Subcutaneous adipose tissue (tissue), 4 donors: Measurements from ENCODE around the gene MAMDC4. TPM values are rescaled to one million over a fixed set of nuclear protein-coding genes. Genes with fewer than 3 reads are reported as not detected.

Source experiments
- small RNA-seq: library from RNA; depleted of rRNA; stranded (forward); fragments of <200 nt; gene quantifications from one replicate; pipeline ENCODE3, GENCODE V24; 2016
- total RNA-seq, 4 donors: library from RNA; depleted of rRNA; stranded (reverse); fragments of >200 nt; gene quantifications; one replicate each; pipeline ENCODE4 v1.1.0, GENCODE V29; 2016
- TF ChIP-seq, protein P1 (sequence below): fragments of 450-650 bp; IDR thresholded peaks from one replicate; pipeline ENCODE4 v1.5.1; 2016; ENCODE audit warnings: low read depth, mild to moderate bottlenecking, control low read depth, antibody characterized with exemption, moderate library complexity

The MAMDC4 gene
- total RNA-seq, 4 donors from 2014 or later: 0.68 to 1.5 (median 1.1) TPM; not detected in 1

GRCh38 chr9:136906266-136906665, 54.1 kb downstream of the MAMDC4 start:
- TF ChIP-seq, protein P1, sequence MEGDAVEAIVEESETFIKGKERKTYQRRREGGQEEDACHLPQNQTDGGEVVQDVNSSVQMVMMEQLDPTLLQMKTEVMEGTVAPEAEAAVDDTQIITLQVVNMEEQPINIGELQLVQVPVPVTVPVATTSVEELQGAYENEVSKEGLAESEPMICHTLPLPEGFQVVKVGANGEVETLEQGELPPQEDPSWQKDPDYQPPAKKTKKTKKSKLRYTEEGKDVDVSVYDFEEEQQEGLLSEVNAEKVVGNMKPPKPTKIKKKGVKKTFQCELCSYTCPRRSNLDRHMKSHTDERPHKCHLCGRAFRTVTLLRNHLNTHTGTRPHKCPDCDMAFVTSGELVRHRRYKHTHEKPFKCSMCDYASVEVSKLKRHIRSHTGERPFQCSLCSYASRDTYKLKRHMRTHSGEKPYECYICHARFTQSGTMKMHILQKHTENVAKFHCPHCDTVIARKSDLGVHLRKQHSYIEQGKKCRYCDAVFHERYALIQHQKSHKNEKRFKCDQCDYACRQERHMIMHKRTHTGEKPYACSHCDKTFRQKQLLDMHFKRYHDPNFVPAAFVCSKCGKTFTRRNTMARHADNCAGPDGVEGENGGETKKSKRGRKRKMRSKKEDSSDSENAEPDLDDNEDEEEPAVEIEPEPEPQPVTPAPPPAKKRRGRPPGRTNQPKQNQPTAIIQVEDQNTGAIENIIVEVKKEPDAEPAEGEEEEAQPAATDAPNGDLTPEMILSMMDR: no peak

DNA sequence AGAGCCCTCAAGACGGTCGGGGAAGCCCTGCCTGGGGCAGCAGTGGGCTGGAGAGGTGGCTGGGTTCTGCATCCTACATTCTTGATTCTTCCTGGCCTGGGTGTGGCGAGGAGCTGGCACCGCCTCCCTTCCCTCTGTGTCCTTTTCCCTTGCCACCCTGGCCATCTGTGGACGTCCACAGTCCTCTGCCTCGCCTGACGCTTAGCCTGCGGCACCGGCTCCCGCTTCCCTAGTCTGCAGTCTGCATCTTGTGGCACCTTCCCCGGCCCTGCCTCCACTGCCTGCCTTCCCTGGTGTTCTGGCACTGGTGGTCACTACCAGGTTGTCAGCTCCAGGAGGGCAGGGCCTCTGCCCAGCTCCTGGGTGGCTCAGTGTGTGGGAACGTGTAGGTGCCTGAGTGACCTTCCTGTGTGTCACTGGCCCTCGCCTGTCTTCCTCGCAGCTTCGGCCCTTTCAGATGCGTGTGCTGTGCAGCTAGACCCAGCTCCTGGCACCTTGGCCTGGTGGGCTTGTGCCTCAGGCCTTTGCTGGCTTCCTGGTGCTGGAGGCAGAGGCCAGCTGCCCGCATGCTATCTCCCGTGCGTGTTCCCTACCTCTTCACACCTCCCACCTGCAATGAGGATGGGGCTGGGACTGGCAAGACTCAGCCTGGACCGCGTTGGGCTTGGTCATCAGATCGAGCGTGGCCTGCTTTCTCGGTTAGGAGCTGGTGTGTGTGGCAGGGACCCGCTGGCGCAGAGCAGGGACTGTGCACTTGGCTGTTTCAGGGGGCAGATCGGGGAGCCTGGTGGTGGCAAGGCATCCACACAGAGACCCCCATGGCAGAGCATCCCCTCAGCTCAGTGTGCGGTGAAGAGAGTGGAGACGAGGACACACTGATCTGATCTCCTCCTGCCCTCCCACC, 55.1 kb downstream of the MAMDC4 start:
- TF ChIP-seq, protein P1: no peak

Small RNA genes within 50 kb of the gene (small RNA-seq; reads per million reads assigned to genes)
- gene MIR4292 (not detected), gene MIR4479 (not detected)

Other genes starting within 250 kb of the MAMDC4 start
- 100 to 1,000 TPM in 2 of 4 donors, 10 to 100 TPM in 2; 47.6 to 161 (median 102) TPM for gene EGFL7, start 189.4 kb upstream of the MAMDC4 start, total RNA-seq
- 1,000 to 10,000 TPM in 1 of 4 donors, 100 to 1,000 TPM in 3; 300 to 1,989 (median 392) TPM for gene AGPAT2, start 164.9 kb upstream of the MAMDC4 start, total RNA-seq
- gene DIPK1B, start 139.8 kb upstream of the MAMDC4 start, total RNA-seq: 1 to 10 TPM; 1.9 to 7.9 (median 5.6) TPM
- gene LCN10, start 109.4 kb upstream of the MAMDC4 start, total RNA-seq: 1 to 10 TPM in 3 of 4 donors, under 1 TPM in 1; 0.68 to 8.6 (median 3.8) TPM
- gene LCN6, start 103.8 kb upstream of the MAMDC4 start, total RNA-seq: 10 to 100 TPM in 2 of 4 donors, 1 to 10 TPM in 2; 2.4 to 18.3 (median 7.9) TPM
- gene LCN8, start 94.1 kb upstream of the MAMDC4 start, total RNA-seq: not detected
- not detected for gene LCN15, start 87.8 kb upstream of the MAMDC4 start, total RNA-seq
- 10 to 100 TPM; 22.2 to 68.8 (median 54.4) TPM for gene TMEM141, start 61.0 kb upstream of the MAMDC4 start, total RNA-seq
- gene CCDC183, start 56.0 kb upstream of the MAMDC4 start, total RNA-seq: 1 to 10 TPM in 2 of 4 donors, under 1 TPM in 2; 0.51 to 2.4 (median 1.5) TPM
- 10 to 100 TPM; 29.4 to 78.2 (median 33.4) TPM for gene RABL6, start 44.4 kb upstream of the MAMDC4 start, total RNA-seq
- 1 to 10 TPM in 1 of 4 donors, under 1 TPM in 3; 0.33 to 3.0 (median 0.48) TPM for gene AJM1, start 9.9 kb upstream of the MAMDC4 start, total RNA-seq
- 10 to 100 TPM; 31.8 to 56.6 (median 45.7) TPM for gene PHPT1, start 2.9 kb upstream of the MAMDC4 start, total RNA-seq
- 100 to 1,000 TPM; 187 to 332 (median 293) TPM for gene EDF1, start 14.0 kb downstream of the MAMDC4 start, total RNA-seq
- 1 to 10 TPM; 2.9 to 7.7 (median 6.1) TPM for gene TRAF2, start 34.2 kb downstream of the MAMDC4 start, total RNA-seq
- 100 to 1,000 TPM in 3 of 4 donors, 10 to 100 TPM in 1; 87.9 to 363 (median 126) TPM for gene FBXW5, start 92.4 kb downstream of the MAMDC4 start, total RNA-seq
- gene C8G, start 92.9 kb downstream of the MAMDC4 start, total RNA-seq: 1 to 10 TPM in 1 of 4 donors, not detected in 3; 2.6 TPM
- not detected for gene LCN12, start 99.9 kb downstream of the MAMDC4 start, total RNA-seq
- gene PTGDS, start 125.2 kb downstream of the MAMDC4 start, total RNA-seq: 10 to 100 TPM; 15.5 to 57.3 (median 26.8) TPM
- not detected for gene LCNL1, start 130.6 kb downstream of the MAMDC4 start, total RNA-seq
- 10 to 100 TPM in 3 of 4 donors, 1 to 10 TPM in 1; 5.1 to 30.6 (median 26.9) TPM for gene PAXX, start 140.1 kb downstream of the MAMDC4 start, total RNA-seq
- 1 to 10 TPM in 2 of 4 donors, not detected in 2; 1.8 to 2.2 TPM for gene CLIC3, start 144.2 kb downstream of the MAMDC4 start, total RNA-seq
- 10 to 100 TPM; 13.5 to 58.6 (median 19.3) TPM for gene ABCA2, start 175.9 kb downstream of the MAMDC4 start, total RNA-seq
- gene FUT7, start 179.7 kb downstream of the MAMDC4 start, total RNA-seq: under 1 TPM in 2 of 4 donors, not detected in 2; 0.22 to 0.34 TPM
- 10 to 100 TPM; 17.5 to 61.6 (median 29.8) TPM for gene NPDC1, start 193.8 kb downstream of the MAMDC4 start, total RNA-seq
- not detected for gene ENTPD2, start 201.7 kb downstream of the MAMDC4 start, total RNA-seq
- under 1 TPM in 3 of 4 donors, not detected in 1; 0.19 to 0.66 (median 0.51) TPM for gene SAPCD2, start 218.2 kb downstream of the MAMDC4 start, total RNA-seq
- 10 to 100 TPM in 3 of 4 donors, 1 to 10 TPM in 1; 6.7 to 14.8 (median 11.2) TPM for gene UAP1L1, start 225.2 kb downstream of the MAMDC4 start, total RNA-seq
- gene MAN1B1, start 234.6 kb downstream of the MAMDC4 start, total RNA-seq: 10 to 100 TPM; 19.1 to 61.9 (median 47.8) TPM